Measurements from ENCODE around the gene MICB.

The MICB gene

DNA sequence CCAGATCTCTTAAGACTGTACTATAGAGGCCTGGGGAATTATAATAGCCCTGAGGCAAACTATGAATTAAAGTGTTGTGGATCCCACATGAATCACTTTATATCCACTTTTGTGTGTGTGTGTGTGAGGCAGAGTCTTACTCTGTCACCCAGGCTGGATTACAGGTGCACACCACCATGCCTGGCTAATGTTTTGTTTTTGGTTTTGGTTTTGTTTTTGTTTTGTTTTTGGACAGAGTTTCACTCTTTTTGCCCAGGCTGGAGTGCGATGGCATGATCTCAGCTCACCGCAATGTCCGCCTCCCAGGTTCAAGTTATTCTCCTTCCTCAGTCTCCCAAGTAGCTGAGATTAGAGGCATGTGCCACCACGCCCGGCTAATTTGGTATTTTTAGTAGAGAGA, 32.2 kb upstream of the MICB start:
- H3K4me3 ChIP-seq (ENCODE audit: low read depth, low read length) = no peak overlapping the region
- H3K9ac ChIP-seq (ENCODE audit: low read depth, low read length) = no peak overlapping the region
- peaks cover 22% of the 10 kb centered on the region for H3K27me3 ChIP-seq (ENCODE audit: control insufficient read depth, insufficient read depth, low read length)
- H3K9me3 ChIP-seq (ENCODE audit: control insufficient read depth, insufficient read depth, low read length) = no peaks in the 10 kb centered on the region
- H3K4me1 ChIP-seq (ENCODE audit: control insufficient read depth, insufficient read depth, low read length) = no peaks in the 10 kb centered on the region
- H3K36me3 ChIP-seq (ENCODE audit: control insufficient read depth, insufficient read depth, low read length) = no peaks in the 10 kb centered on the region

DNA sequence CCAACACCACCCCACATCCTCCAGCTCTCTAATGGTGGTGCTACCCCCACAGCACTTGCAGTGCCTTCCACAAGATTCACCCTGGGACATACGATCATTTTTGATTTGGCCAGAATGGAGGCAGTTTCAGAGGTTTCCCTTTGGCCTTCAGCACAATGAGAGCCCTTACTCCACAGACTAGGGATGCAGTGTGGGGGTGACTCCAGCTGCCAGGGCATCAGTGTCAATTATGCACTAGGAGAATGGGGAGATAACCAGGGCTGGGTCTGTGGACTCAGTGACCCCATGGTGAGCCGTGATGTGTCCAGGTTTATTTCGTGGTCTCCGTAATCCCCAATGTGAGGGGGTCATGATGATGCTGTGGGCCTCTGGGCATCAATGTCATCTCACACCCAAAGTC, 31.5 kb upstream of the MICB start:
- peaks cover 22% of the 10 kb centered on the region for H3K27me3 ChIP-seq (ENCODE audit: control insufficient read depth, insufficient read depth, low read length)
- no peak overlapping the region for H3K4me3 ChIP-seq (ENCODE audit: low read depth, low read length)
- H3K36me3 ChIP-seq (ENCODE audit: control insufficient read depth, insufficient read depth, low read length) = no peaks in the 10 kb centered on the region
- H3K9ac ChIP-seq (ENCODE audit: low read depth, low read length) = no peak overlapping the region
- H3K9me3 ChIP-seq (ENCODE audit: control insufficient read depth, insufficient read depth, low read length) = no peaks in the 10 kb centered on the region
- no peaks in the 10 kb centered on the region for H3K4me1 ChIP-seq (ENCODE audit: control insufficient read depth, insufficient read depth, low read length)

DNA sequence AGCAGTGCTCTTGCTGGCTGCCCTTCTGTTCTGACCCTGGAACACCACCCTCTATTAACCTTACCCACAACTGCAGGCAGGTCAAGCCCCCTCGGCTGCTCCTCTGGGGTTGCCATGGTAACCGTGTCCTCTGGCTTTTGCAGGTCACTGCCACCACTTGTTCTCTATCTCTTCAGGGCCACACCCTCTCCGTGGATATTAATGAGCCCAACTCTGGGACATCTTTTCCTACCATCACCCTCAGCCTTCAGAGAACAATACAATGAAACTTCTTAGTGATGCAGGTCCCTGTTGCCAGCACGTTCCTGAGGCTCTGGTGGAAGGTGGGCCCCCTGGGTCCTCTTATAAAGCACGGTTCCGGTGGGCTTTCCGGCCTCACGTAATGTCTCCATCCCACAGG, 30.8 kb upstream of the MICB start:
- H3K9ac ChIP-seq (ENCODE audit: low read depth, low read length) = no peak overlapping the region
- no peaks in the 10 kb centered on the region for H3K36me3 ChIP-seq (ENCODE audit: control insufficient read depth, insufficient read depth, low read length)
- H3K4me1 ChIP-seq (ENCODE audit: control insufficient read depth, insufficient read depth, low read length) = no peaks in the 10 kb centered on the region
- peaks cover 16% of the 10 kb centered on the region for H3K27me3 ChIP-seq (ENCODE audit: control insufficient read depth, insufficient read depth, low read length)
- H3K4me3 ChIP-seq (ENCODE audit: low read depth, low read length) = no peak overlapping the region
- no peaks in the 10 kb centered on the region for H3K9me3 ChIP-seq (ENCODE audit: control insufficient read depth, insufficient read depth, low read length)

DNA sequence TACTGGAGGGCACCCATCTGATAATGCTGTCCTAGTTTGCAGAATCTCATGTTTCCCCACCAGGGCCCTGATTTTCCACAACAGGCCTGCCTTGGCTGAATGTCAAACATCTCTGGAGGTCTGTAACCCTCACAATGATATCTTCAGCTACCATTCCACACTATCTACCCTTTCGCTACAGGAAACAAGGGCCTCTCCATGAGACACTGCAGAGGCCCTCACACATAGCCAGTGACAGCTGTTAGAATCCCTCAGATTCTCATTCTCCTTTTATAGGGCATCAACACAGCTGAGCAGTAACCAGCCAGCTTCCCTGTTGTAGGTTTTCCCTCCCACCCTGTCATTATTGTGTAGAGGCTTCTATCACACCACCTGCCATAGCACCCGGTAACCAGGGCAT, 29.6 kb upstream of the MICB start:
- no peak overlapping the region for H3K9ac ChIP-seq (ENCODE audit: low read depth, low read length)
- no peaks in the 10 kb centered on the region for H3K4me1 ChIP-seq (ENCODE audit: control insufficient read depth, insufficient read depth, low read length)
- no peak overlapping the region for H3K4me3 ChIP-seq (ENCODE audit: low read depth, low read length)
- H3K36me3 ChIP-seq (ENCODE audit: control insufficient read depth, insufficient read depth, low read length) = no peaks in the 10 kb centered on the region
- H3K9me3 ChIP-seq (ENCODE audit: control insufficient read depth, insufficient read depth, low read length) = no peaks in the 10 kb centered on the region
- H3K27me3 ChIP-seq (ENCODE audit: control insufficient read depth, insufficient read depth, low read length) = peaks cover 12% of the 10 kb centered on the region

DNA sequence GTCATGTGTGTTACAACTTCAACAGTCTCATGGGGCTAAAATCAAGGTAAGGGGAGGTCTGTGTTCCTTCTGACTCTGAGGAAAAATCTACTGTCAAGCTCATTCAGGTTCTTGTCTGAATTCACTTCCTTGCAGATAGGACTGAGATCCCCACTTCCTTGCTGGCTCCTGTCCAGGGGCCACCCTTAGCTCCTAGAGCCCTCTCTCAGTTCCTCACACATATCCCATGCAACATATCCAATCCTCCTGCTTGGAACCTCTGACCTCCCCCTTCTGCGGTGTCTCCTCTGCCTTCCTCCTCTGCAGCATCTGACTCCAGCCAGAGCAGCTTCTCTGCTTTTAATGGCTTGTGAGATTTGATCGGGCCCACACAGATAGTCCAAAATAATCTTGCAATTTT, 27.1 kb upstream of the MICB start:
- Histone ChIP-seq H3K9ac (ENCODE audit: low read depth, low read length) (no peak overlapping the region), H3K4me1 (ENCODE audit: control insufficient read depth, insufficient read depth, low read length) (no peaks in the 10 kb centered on the region), H3K36me3 (ENCODE audit: control insufficient read depth, insufficient read depth, low read length) (no peaks in the 10 kb centered on the region), H3K4me3 (ENCODE audit: low read depth, low read length) (no peak overlapping the region), H3K27me3 (ENCODE audit: control insufficient read depth, insufficient read depth, low read length) (no peaks in the 10 kb centered on the region), H3K9me3 (ENCODE audit: control insufficient read depth, insufficient read depth, low read length) (no peaks in the 10 kb centered on the region)

DNA sequence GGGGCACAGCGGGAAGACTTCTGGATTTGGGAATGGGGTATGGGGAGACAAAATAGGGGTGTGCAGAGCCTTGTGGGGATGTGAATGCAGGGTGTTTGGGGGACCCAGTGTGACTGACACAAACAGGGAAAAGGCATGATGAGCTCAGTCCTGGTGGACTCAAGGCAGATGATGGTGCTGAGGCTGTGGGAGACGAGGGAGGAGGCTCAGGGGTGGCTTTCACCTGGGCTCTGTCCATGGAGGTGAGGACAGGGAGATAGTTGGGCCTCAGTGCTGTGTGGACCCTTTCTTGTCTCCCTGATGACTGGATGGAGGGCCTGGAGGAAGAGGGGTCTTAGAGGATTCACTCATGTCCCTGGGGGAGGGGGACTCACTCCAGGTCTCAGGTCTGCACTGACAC, 26.2 kb upstream of the MICB start:
- Histone ChIP-seq H3K27me3 (ENCODE audit: control insufficient read depth, insufficient read depth, low read length) (no peaks in the 10 kb centered on the region), H3K36me3 (ENCODE audit: control insufficient read depth, insufficient read depth, low read length) (no peaks in the 10 kb centered on the region), H3K9me3 (ENCODE audit: control insufficient read depth, insufficient read depth, low read length) (no peaks in the 10 kb centered on the region), H3K4me1 (ENCODE audit: control insufficient read depth, insufficient read depth, low read length) (no peaks in the 10 kb centered on the region), H3K4me3 (ENCODE audit: low read depth, low read length) (no peak overlapping the region), H3K9ac (ENCODE audit: low read depth, low read length) (no peak overlapping the region)

DNA sequence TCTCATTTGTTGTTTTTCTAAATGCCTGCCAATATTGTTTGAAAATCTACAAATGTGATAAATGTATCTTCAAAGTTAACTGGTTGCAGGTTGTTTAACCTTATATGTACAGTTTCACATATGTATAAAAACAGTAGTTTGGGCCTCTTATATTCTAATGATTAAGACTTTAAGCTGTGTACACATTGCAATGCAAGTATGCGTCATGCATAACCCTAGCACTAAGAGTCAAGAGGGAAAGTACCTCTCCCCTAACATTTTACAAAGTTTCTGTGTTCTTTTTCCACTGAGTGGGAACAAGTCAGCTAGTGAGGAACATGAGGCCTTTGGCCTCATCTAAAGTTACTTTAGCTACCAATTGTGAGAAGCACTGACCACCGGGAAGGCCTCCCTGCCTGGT, 25.7 kb upstream of the MICB start:
- Histone ChIP-seq H3K27me3 (ENCODE audit: control insufficient read depth, insufficient read depth, low read length) (no peaks in the 10 kb centered on the region), H3K36me3 (ENCODE audit: control insufficient read depth, insufficient read depth, low read length) (no peaks in the 10 kb centered on the region), H3K4me3 (ENCODE audit: low read depth, low read length) (no peak overlapping the region), H3K4me1 (ENCODE audit: control insufficient read depth, insufficient read depth, low read length) (no peaks in the 10 kb centered on the region), H3K9me3 (ENCODE audit: control insufficient read depth, insufficient read depth, low read length) (no peaks in the 10 kb centered on the region), H3K9ac (ENCODE audit: low read depth, low read length) (no peak overlapping the region)

DNA sequence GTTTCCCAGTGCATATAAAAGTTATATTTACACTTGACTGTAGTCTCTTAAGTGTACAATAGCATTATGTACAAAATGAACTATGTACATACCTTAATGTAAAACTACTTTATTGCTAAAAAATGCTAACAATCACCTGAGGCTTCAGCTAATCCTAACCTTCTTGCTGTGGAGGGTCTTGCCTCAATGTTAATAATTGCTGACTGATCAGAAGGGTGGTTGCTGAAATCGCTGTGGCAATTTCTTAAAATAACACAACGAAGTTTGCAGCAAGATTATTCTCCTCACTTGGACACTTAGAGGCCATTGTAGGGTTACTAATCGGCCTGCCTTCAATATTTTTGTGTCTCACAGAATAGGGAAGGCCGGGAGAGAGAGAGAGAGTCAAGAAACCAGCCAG, 24.7 kb upstream of the MICB start:
- no peaks in the 10 kb centered on the region for H3K36me3 ChIP-seq (ENCODE audit: control insufficient read depth, insufficient read depth, low read length)

DNA sequence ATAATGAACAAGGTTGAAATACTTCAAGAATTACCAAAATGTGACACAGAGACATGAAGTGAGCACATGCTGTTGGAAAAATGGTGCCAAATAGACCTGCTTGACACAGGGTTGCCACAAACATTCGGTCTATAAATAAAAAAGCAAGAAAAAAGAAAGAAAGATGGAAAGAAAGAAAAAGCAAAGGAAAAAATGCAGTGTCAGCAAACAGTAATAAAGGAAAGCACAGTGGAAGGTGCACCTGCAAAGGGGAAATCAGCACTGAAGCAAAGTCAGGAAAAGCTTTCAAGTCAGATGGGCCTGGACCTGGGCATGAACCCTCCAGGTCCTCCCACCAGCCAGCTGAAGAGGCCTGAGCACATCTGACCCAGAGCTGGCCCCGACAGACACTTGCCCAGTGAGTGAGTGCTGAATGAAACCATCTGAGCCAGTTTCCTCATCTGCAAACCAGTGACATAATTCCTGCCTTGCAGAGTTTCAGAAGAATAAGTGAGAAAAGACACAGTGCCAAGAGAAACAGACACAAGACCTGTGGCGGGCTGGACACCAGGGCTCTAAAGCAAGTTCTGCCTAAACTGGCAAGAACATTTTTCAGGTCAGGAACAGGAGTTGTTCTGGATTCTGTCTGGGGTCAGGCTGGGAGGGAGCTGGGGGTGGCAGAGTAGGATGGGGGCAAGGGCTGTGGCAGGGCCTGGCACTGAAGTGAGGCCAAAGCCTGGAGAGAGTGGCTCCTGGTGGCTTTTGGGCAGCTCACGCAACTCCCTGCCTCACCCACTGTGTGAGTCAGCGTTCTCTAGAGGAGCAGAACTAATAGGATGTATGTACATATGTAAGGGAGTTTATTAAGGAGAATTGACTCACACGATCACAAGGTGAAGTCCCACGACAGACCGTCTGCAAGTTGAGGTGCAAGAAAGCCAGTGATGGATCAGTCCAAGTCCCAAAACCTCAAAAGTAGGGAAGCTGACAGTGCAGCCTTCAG, 23.9 kb upstream of the MICB start:
- H3K9me3 ChIP-seq (ENCODE audit: control insufficient read depth, insufficient read depth, low read length) = no peaks in the 10 kb centered on the region
- H3K9ac ChIP-seq (ENCODE audit: low read depth, low read length) = no peak overlapping the region
- H3K36me3 ChIP-seq (ENCODE audit: control insufficient read depth, insufficient read depth, low read length) = no peaks in the 10 kb centered on the region
- peaks cover 2% of the 10 kb centered on the region for H3K27me3 ChIP-seq (ENCODE audit: control insufficient read depth, insufficient read depth, low read length)
- H3K4me3 ChIP-seq (ENCODE audit: low read depth, low read length) = no peak overlapping the region
- H3K4me1 ChIP-seq (ENCODE audit: control insufficient read depth, insufficient read depth, low read length) = no peaks in the 10 kb centered on the region

More for the DNA sequence above, 24.7 kb upstream of the MICB start:
- Histone ChIP-seq H3K9me3 (ENCODE audit: control insufficient read depth, insufficient read depth, low read length) (no peaks in the 10 kb centered on the region), H3K9ac (ENCODE audit: low read depth, low read length) (no peak overlapping the region), H3K4me1 (ENCODE audit: control insufficient read depth, insufficient read depth, low read length) (no peaks in the 10 kb centered on the region), H3K4me3 (ENCODE audit: low read depth, low read length) (no peak overlapping the region), H3K27me3 (ENCODE audit: control insufficient read depth, insufficient read depth, low read length) (no peaks in the 10 kb centered on the region)

DNA sequence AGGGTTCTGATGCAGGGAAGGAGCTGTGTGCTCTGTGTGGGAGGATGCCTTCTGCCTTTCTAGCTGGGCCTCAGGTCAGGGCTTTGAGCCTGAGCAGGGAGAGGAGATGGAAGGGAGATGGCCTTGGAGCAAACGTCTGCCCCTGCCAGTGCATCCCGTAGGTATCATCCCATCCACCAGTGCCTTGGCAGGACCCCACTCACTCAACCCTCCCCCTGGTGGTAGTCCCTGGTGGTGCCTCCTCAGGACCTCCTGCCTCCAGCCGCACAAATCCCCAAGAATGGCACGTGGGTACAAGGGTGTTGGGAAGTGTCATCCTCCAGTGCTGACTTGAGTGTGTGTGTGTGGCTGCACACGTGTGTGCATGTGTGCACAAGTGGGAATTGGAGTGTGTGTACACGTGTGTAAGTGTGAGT, 23.1 kb upstream of the MICB start:
- no peak overlapping the region for H3K4me3 ChIP-seq (ENCODE audit: low read depth, low read length)
- H3K36me3 ChIP-seq (ENCODE audit: control insufficient read depth, insufficient read depth, low read length) = no peaks in the 10 kb centered on the region
- H3K27me3 ChIP-seq (ENCODE audit: control insufficient read depth, insufficient read depth, low read length) = peaks cover 2% of the 10 kb centered on the region
- no peaks in the 10 kb centered on the region for H3K9me3 ChIP-seq (ENCODE audit: control insufficient read depth, insufficient read depth, low read length)
- no peak overlapping the region for H3K9ac ChIP-seq (ENCODE audit: low read depth, low read length)
- H3K4me1 ChIP-seq (ENCODE audit: control insufficient read depth, insufficient read depth, low read length) = no peaks in the 10 kb centered on the region

DNA sequence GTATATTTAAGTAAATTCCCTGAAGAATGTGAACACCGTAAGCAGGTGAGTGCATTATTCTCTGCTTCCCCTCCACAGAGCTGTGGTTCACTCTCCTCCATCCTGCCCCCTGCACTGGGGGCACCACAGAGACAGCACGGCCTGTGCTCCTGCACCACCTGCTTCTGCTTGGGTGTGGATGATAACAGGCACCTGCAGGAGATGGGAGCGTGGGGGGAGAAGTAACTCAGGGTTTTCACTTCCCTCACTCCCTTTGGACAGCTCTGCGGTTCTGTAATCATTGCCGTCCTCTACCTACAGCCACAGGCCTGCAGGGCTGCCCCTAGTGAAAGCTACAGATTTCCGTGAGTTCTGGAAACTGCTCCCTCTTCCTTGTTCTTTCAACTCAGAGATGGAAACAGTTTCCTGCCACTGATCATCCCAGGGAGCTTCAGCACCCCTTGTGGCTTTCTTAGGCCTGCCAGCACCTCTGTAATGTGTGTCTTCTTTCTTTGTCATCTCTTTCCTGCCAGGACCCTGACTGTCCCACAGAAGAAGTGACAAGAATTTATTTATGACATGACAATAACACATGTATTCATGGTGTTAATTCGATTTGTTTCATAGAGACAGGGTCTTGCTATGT, 21.3 kb upstream of the MICB start:
- Histone ChIP-seq H3K4me1 (ENCODE audit: control insufficient read depth, insufficient read depth, low read length) (no peaks in the 10 kb centered on the region), H3K4me3 (ENCODE audit: low read depth, low read length) (no peak overlapping the region), H3K9ac (ENCODE audit: low read depth, low read length) (no peak overlapping the region), H3K9me3 (ENCODE audit: control insufficient read depth, insufficient read depth, low read length) (no peaks in the 10 kb centered on the region), H3K27me3 (ENCODE audit: control insufficient read depth, insufficient read depth, low read length) (peaks cover 2% of the 10 kb centered on the region), H3K36me3 (ENCODE audit: control insufficient read depth, insufficient read depth, low read length) (no peaks in the 10 kb centered on the region)

DNA sequence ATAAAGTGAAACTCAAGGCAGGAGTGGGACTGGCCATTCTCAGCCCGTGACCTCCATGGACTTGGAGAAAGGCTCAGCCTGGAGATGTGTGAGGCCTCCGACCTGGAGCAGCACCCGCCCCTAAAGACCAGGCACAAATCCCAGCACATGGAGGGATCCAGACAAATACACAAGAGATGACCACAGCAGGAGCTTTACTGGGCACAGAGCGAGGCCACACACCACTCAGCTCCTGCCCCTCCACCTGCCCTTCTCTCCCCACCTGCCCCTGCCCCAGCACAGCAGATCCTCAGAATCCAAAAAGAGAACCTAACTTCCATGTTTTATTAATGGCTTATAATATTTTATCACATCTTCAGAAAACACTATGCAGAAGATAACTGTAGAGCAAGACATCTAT, 20.4 kb upstream of the MICB start:
- Histone ChIP-seq H3K9ac (ENCODE audit: low read depth, low read length) (no peak overlapping the region), H3K36me3 (ENCODE audit: control insufficient read depth, insufficient read depth, low read length) (no peaks in the 10 kb centered on the region), H3K9me3 (ENCODE audit: control insufficient read depth, insufficient read depth, low read length) (no peaks in the 10 kb centered on the region), H3K4me3 (ENCODE audit: low read depth, low read length) (no peak overlapping the region), H3K27me3 (ENCODE audit: control insufficient read depth, insufficient read depth, low read length) (peaks cover 2% of the 10 kb centered on the region), H3K4me1 (ENCODE audit: control insufficient read depth, insufficient read depth, low read length) (no peaks in the 10 kb centered on the region)
